ENCODE data around the gene NEMP2.

The NEMP2 gene

DNA sequence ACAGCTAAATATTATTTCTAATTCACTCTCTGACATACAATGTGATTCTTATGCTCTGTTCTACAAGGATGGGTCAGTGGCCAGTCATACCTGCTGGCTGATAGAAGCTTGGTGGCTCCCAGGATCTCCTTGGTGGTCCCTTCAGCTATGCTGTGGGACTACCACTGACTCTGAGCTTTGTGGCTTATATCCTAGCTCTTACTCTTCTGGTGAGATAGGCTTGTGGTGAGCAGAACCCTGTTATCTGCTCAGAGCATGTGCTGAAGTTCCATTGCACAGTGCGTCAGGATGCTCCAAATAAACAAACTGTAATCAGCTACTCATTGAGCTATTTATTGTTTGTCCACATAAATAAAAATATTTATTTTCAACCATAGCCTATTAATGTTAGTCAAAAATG, 74.6 kb downstream of the NEMP2 start:
- no peak for DNase-seq (ENCODE audit: low read depth in 1 of 2, low spot score in 1 of 2)
- no peak for TF ChIP-seq GABPA (IDR thresholded peaks at IDR 0.05; ENCODE audit: low read depth)
- TF ChIP-seq, protein P1, sequence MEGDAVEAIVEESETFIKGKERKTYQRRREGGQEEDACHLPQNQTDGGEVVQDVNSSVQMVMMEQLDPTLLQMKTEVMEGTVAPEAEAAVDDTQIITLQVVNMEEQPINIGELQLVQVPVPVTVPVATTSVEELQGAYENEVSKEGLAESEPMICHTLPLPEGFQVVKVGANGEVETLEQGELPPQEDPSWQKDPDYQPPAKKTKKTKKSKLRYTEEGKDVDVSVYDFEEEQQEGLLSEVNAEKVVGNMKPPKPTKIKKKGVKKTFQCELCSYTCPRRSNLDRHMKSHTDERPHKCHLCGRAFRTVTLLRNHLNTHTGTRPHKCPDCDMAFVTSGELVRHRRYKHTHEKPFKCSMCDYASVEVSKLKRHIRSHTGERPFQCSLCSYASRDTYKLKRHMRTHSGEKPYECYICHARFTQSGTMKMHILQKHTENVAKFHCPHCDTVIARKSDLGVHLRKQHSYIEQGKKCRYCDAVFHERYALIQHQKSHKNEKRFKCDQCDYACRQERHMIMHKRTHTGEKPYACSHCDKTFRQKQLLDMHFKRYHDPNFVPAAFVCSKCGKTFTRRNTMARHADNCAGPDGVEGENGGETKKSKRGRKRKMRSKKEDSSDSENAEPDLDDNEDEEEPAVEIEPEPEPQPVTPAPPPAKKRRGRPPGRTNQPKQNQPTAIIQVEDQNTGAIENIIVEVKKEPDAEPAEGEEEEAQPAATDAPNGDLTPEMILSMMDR (IDR thresholded peaks at IDR 0.05; ENCODE audit: insufficient read depth, low read length), result no peak
- TF ChIP-seq, protein P2, sequence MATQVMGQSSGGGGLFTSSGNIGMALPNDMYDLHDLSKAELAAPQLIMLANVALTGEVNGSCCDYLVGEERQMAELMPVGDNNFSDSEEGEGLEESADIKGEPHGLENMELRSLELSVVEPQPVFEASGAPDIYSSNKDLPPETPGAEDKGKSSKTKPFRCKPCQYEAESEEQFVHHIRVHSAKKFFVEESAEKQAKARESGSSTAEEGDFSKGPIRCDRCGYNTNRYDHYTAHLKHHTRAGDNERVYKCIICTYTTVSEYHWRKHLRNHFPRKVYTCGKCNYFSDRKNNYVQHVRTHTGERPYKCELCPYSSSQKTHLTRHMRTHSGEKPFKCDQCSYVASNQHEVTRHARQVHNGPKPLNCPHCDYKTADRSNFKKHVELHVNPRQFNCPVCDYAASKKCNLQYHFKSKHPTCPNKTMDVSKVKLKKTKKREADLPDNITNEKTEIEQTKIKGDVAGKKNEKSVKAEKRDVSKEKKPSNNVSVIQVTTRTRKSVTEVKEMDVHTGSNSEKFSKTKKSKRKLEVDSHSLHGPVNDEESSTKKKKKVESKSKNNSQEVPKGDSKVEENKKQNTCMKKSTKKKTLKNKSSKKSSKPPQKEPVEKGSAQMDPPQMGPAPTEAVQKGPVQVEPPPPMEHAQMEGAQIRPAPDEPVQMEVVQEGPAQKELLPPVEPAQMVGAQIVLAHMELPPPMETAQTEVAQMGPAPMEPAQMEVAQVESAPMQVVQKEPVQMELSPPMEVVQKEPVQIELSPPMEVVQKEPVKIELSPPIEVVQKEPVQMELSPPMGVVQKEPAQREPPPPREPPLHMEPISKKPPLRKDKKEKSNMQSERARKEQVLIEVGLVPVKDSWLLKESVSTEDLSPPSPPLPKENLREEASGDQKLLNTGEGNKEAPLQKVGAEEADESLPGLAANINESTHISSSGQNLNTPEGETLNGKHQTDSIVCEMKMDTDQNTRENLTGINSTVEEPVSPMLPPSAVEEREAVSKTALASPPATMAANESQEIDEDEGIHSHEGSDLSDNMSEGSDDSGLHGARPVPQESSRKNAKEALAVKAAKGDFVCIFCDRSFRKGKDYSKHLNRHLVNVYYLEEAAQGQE (IDR thresholded peaks at IDR 0.05; ENCODE audit: insufficient replicate concordance, low read depth), result no peak
- no peak for TF ChIP-seq POLR2AphosphoS5 (IDR thresholded peaks at IDR 0.05; ENCODE audit: low read depth)
- TF ChIP-seq SPI1 (IDR thresholded peaks at IDR 0.05; ENCODE audit: borderline replicate concordance, low read depth), result no peak
- H3K4me3 ChIP-seq (replicated peaks; ENCODE audit: insufficient read depth, low read length), result no peak overlapping the region
- H3K27me3 ChIP-seq (ENCODE audit: insufficient read depth, poor library complexity, severe bottlenecking), result no peaks in the 10 kb centered on the region
- H3K27ac ChIP-seq (replicated peaks), result no peak overlapping the region

DNA sequence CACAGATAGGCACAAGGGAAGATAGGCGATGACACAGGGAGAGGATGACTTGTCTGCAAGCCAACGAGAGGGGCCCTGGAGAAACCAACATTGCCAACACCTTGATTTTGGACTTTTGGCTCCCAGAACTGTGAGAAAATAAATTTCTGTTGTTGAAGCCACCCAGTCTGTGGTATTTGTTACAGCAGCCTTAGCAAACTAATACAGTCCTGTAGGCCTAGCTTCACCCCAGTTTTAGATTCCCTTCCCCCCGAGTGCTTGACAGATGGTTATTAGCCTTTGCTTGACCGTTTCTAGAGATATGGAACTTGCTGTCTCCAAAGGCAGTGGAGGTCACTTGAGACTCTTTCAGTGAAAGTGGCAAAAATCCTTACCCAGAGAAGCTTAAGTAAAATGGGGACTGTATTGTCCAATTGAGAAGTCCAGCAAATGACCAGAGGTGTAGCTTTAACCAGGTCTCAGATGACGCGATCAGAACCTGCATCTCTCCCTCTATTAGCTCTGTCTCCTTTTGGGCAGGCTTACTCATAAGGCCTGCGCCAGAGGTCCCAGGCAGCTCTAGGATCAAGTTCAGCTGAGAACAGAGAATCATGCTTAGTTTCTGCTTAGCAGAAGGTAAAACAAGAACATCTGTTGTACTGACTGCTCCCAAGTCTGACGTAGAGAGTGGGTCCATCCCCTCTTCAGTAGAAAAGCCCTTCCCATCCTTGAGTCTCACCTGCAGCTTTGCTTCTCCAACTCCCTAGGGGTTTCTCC, 76.0 kb downstream of the NEMP2 start:
- Histone ChIP-seq H3K4me3 (replicated peaks; ENCODE audit: insufficient read depth, low read length) (no peak overlapping the region), H3K27ac (replicated peaks) (no peak overlapping the region), H3K27me3 (ENCODE audit: insufficient read depth, poor library complexity, severe bottlenecking) (no peaks in the 10 kb centered on the region)
- TF ChIP-seq POLR2AphosphoS5 (IDR thresholded peaks at IDR 0.05; ENCODE audit: low read depth) (no peak), GABPA (IDR thresholded peaks at IDR 0.05; ENCODE audit: low read depth) (no peak)
- TF ChIP-seq, protein P1 (IDR thresholded peaks at IDR 0.05; ENCODE audit: insufficient read depth, low read length), result no peak
- TF ChIP-seq, protein P2 (IDR thresholded peaks at IDR 0.05; ENCODE audit: insufficient replicate concordance, low read depth), result no peak
- DNase-seq (ENCODE audit: low read depth in 1 of 2, low spot score in 1 of 2), result no peak

DNA sequence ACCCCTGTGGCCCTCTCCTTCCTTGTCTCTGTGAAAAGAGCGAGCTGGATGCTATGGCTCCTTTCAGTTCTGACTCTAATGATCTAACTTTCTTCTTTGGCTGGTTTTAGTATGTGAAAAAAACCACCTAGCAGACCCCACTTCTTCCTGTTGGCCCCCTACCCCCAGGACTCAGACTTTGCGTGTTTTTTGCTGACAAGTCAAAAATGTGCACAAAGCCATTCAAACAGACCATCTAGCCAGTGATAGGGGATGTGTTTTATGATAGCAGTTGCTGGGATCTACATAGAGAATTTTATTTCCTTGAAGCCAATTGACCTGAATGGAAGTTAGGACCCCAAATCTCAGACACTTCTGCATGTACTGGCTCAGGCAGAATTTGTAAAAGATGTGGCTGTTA, 77.3 kb downstream of the NEMP2 start:
- no peak overlapping the region for H3K27ac ChIP-seq (replicated peaks)
- no peaks in the 10 kb centered on the region for H3K27me3 ChIP-seq (ENCODE audit: insufficient read depth, poor library complexity, severe bottlenecking)
- no peak for DNase-seq (ENCODE audit: low read depth in 1 of 2, low spot score in 1 of 2)
- no peak overlapping the region for H3K4me3 ChIP-seq (replicated peaks; ENCODE audit: insufficient read depth, low read length)
- TF ChIP-seq POLR2AphosphoS5 (IDR thresholded peaks at IDR 0.05; ENCODE audit: low read depth), result no peak
- TF ChIP-seq GABPA (IDR thresholded peaks at IDR 0.05; ENCODE audit: low read depth), result no peak
- TF ChIP-seq, protein P1 (IDR thresholded peaks at IDR 0.05; ENCODE audit: insufficient read depth, low read length), result no peak
- TF ChIP-seq, protein P2 (IDR thresholded peaks at IDR 0.05; ENCODE audit: insufficient replicate concordance, low read depth), result no peak

All from HL-60 (cell line).